Measurements from ENCODE around the gene TNFAIP2. TPM values are rescaled to one million over a fixed set of nuclear protein-coding genes. Genes with fewer than 3 reads are reported as not detected.

The TNFAIP2 gene
- total RNA-seq, 1 donor from 2014 or later: 5.3 TPM

- Mint-ChIP-seq H3K36me3 (no peaks in the 10 kb centered on the region), H3K27me3 (ENCODE audit: insufficient read depth, low read depth) (peaks cover 22% of the 10 kb centered on the region), H3K4me1 (peaks cover 23% of the 10 kb centered on the region), H3K27ac (no peak overlapping the region), H3K4me3 (no peak overlapping the region), H3K9me3 (no peaks in the 10 kb centered on the region)
- H3K36me3 ChIP-seq: no peaks in the 10 kb centered on the region
- TF ChIP-seq EZH2phosphoT487 (IDR thresholded peaks at IDR 0.05) (no peak), EZH2 (IDR thresholded peaks at IDR 0.05) (no peak)
- TF ChIP-seq, protein P1, sequence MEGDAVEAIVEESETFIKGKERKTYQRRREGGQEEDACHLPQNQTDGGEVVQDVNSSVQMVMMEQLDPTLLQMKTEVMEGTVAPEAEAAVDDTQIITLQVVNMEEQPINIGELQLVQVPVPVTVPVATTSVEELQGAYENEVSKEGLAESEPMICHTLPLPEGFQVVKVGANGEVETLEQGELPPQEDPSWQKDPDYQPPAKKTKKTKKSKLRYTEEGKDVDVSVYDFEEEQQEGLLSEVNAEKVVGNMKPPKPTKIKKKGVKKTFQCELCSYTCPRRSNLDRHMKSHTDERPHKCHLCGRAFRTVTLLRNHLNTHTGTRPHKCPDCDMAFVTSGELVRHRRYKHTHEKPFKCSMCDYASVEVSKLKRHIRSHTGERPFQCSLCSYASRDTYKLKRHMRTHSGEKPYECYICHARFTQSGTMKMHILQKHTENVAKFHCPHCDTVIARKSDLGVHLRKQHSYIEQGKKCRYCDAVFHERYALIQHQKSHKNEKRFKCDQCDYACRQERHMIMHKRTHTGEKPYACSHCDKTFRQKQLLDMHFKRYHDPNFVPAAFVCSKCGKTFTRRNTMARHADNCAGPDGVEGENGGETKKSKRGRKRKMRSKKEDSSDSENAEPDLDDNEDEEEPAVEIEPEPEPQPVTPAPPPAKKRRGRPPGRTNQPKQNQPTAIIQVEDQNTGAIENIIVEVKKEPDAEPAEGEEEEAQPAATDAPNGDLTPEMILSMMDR (IDR thresholded peaks at IDR 0.05): no peak
- no peak overlapping the region for H2AFZ ChIP-seq (replicated peaks)
- H3K4me1 ChIP-seq: peaks cover 11% of the 10 kb centered on the region
- H3K79me2 ChIP-seq (ENCODE audit: low read depth): no peaks in the 10 kb centered on the region
- peaks cover 7% of the 10 kb centered on the region for H3F3A ChIP-seq (ENCODE audit: low read depth)
- no peak for DNase-seq (ENCODE audit: low spot score)
- H3K4me2 ChIP-seq: no peak overlapping the region
- no peak overlapping the region for H3K27ac ChIP-seq
- no peak overlapping the region for H3K9ac ChIP-seq
- no peaks in the 10 kb centered on the region for H3K9me3 ChIP-seq (ENCODE audit: low read depth)
- peaks cover 24% of the 10 kb centered on the region for H3K27me3 ChIP-seq
- no peak overlapping the region for H3K4me3 ChIP-seq
- no peaks in the 10 kb centered on the region for H4K20me1 ChIP-seq (ENCODE audit: low read depth)
Measured at GRCh38 chr14:103142721-103143302, 19.6 kb downstream of the TNFAIP2 start.

DNA sequence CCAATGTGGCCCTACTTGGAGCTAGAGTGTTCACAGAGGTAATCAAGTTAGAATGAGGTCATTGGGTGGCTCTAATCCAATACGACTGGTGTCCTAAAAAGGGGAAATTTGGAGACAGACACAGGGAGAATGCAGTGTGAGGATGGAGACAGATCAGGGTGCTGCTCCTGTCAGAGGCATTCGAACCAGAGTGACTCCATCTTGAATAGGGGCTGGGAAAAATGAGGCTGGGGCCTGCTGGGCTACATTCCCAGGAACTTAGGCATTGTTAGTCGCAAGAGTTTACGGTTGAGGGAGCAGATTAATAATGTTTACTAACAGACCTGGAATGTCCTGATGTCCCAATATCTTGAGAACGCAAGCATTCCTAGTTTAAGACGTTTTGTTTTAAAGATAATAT, 20.2 kb downstream of the TNFAIP2 start:
- no peaks in the 10 kb centered on the region for H3K9me3 Mint-ChIP-seq
- H3K4me3 ChIP-seq: no peak overlapping the region

GRCh38 chr14:103144085-103144484, 20.8 kb downstream of the TNFAIP2 start:
- no peak overlapping the region for H2AFZ ChIP-seq (replicated peaks)
- no peaks in the 10 kb centered on the region for H3K9me3 ChIP-seq (ENCODE audit: low read depth)
- no peak overlapping the region for H3K9ac ChIP-seq

More for the DNA sequence above, 20.2 kb downstream of the TNFAIP2 start:
- no peak overlapping the region for H2AFZ ChIP-seq (replicated peaks)
- H3K27me3 ChIP-seq: peaks cover 22% of the 10 kb centered on the region
- no peaks in the 10 kb centered on the region for H3K36me3 Mint-ChIP-seq
- H3K79me2 ChIP-seq (ENCODE audit: low read depth): no peaks in the 10 kb centered on the region
- H3K4me1 ChIP-seq: peaks cover 11% of the 10 kb centered on the region
- DNase-seq (ENCODE audit: low spot score): no peak
- no peak overlapping the region for H3K27ac ChIP-seq
- H3K27ac Mint-ChIP-seq: no peak overlapping the region
- H3K4me1 Mint-ChIP-seq: peaks cover 23% of the 10 kb centered on the region
- H3K9ac ChIP-seq: no peak overlapping the region
- peaks cover 24% of the 10 kb centered on the region for H3K27me3 Mint-ChIP-seq (ENCODE audit: insufficient read depth, low read depth)
- H3K36me3 ChIP-seq: no peaks in the 10 kb centered on the region
- peaks cover 6% of the 10 kb centered on the region for H3F3A ChIP-seq (ENCODE audit: low read depth)
- no peak overlapping the region for H3K4me3 Mint-ChIP-seq
- TF ChIP-seq, protein P1 (IDR thresholded peaks at IDR 0.05): no peak
- no peak for TF ChIP-seq EZH2phosphoT487 (IDR thresholded peaks at IDR 0.05)
- no peak for TF ChIP-seq EZH2 (IDR thresholded peaks at IDR 0.05)
- H3K9me3 ChIP-seq (ENCODE audit: low read depth): no peaks in the 10 kb centered on the region
- no peaks in the 10 kb centered on the region for H4K20me1 ChIP-seq (ENCODE audit: low read depth)
- no peak overlapping the region for H3K4me2 ChIP-seq

More at GRCh38 chr14:103144085-103144484, 20.8 kb downstream of the TNFAIP2 start:
- H4K20me1 ChIP-seq (ENCODE audit: low read depth): no peaks in the 10 kb centered on the region
- no peak for DNase-seq (ENCODE audit: low spot score)
- no peak overlapping the region for H3K4me3 ChIP-seq
- Mint-ChIP-seq H3K36me3 (no peaks in the 10 kb centered on the region), H3K27me3 (ENCODE audit: insufficient read depth, low read depth) (peaks cover 23% of the 10 kb centered on the region), H3K9me3 (no peaks in the 10 kb centered on the region), H3K27ac (no peak overlapping the region), H3K4me3 (no peak overlapping the region), H3K4me1 (peaks cover 20% of the 10 kb centered on the region)
- H3K36me3 ChIP-seq: no peaks in the 10 kb centered on the region
- peaks cover 16% of the 10 kb centered on the region for H3K27me3 ChIP-seq
- TF ChIP-seq, protein P1 (IDR thresholded peaks at IDR 0.05): no peak
- TF ChIP-seq EZH2phosphoT487 (IDR thresholded peaks at IDR 0.05): no peak
- no peak for TF ChIP-seq EZH2 (IDR thresholded peaks at IDR 0.05)
- H3F3A ChIP-seq (ENCODE audit: low read depth): peaks cover 6% of the 10 kb centered on the region
- H3K79me2 ChIP-seq (ENCODE audit: low read depth): no peaks in the 10 kb centered on the region
- no peak overlapping the region for H3K27ac ChIP-seq
- peaks cover 5% of the 10 kb centered on the region for H3K4me1 ChIP-seq
- no peak overlapping the region for H3K4me2 ChIP-seq

Data from neural progenitor cell (in vitro differentiated cells).